GF-D8 (cell line): ENCODE results near the gene ANKRD17.
A peak's percentile ranks its signal among the peaks of the same experiment; 100 is the strongest.
"Not testable (repeated sequence)": the region's sequence is repeated elsewhere in the genome, so short reads cannot be mapped to it uniquely, and the experiment has no call there.

Experiments
- DNase-seq: peaks from one replicate; lab custom pipeline; 2025; lab: John Stamatoyannopoulos, UW

Gene ANKRD17

DNA sequence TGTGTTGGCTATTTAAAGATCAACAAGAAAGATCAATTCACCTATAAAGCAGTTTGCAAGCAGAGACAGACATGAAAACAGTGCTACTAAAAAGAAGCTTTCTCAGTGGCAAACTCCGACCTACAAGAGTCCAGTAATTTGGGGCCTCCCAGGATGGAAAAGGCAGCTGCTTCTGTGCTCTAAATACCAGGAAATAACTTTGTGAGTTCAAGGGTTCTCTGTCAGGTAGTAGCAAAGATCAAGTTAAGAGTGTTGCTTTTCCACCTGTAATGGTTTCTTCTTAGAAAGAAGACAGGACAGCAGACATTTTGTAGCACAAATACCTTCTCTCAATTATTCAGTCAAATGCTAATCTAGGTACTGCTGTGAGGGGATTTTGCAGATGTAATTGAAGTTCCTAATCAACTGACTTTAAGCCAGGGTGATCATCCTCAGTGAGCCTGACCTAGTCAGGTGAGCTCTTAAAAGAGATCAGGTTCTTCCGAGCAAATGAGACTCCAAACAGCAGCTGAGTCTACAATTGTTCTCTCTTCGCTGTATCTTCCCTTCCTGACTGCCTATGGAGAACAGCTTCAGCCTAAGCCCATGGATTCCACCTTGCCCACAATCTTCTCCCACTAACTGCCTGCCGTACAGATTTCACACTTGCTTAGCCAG is 13.5 kb downstream of the ANKRD17 start:
- no peak for DNase-seq

DNA sequence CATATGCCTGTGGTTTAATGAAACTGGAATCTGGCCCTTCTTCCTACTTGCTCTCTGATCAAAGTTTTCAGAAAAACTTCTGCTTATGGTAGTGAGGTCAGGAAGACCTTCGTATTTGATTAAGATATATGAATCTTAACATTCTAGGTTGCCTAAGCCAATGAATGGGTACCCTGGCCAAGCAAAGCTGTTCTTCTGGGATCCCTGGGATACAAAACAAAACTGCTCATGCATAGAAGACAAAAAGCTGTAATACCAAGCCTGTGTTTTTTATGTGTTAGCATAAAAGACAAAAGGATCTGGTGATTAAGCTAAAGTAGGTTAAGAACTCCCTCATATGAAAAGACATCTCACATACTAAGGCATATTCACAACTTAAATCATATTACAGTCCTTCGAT is 21.6 kb downstream of the ANKRD17 start:
- DNase-seq: no peak

DNA sequence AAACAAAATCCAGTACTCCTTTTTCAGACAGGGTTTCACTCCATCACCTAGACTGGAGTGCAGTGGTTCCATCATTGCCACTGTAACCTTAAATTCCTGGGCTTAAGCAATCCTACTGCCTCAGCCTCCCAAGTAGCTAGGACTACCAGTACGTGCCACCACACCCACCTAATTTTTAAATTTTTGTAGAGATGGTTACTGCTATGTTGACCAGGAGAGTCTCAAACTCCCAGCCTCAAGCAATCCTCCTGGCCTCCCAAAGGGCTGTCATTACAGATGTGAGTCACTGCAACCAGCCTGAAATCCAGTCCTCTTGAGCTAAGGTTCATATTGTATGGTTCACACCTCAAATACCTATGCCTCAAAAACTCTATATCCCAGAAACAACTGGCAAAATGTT is 22.4 kb downstream of the ANKRD17 start:
- DNase-seq: no peak

DNA sequence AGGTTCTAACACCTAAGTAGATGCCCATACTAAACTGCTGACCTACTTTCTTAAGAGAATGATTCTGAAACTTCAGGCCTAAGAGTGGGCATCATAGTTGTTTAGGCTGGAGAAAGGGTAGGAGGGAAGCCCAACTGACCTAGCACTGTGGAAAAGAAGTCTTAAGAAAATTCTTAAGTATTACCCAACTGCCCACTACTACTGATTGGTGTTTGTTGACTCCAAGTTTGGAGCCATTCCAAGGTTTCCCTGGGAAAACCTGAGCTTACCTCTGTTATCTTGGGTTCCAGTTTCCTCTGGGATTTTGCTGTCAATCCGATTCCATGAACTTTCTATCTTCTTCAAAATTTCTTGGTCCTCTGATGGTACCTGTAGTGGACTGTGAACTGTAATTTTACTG is 23.9 kb downstream of the ANKRD17 start:
- DNase-seq: no peak

DNA sequence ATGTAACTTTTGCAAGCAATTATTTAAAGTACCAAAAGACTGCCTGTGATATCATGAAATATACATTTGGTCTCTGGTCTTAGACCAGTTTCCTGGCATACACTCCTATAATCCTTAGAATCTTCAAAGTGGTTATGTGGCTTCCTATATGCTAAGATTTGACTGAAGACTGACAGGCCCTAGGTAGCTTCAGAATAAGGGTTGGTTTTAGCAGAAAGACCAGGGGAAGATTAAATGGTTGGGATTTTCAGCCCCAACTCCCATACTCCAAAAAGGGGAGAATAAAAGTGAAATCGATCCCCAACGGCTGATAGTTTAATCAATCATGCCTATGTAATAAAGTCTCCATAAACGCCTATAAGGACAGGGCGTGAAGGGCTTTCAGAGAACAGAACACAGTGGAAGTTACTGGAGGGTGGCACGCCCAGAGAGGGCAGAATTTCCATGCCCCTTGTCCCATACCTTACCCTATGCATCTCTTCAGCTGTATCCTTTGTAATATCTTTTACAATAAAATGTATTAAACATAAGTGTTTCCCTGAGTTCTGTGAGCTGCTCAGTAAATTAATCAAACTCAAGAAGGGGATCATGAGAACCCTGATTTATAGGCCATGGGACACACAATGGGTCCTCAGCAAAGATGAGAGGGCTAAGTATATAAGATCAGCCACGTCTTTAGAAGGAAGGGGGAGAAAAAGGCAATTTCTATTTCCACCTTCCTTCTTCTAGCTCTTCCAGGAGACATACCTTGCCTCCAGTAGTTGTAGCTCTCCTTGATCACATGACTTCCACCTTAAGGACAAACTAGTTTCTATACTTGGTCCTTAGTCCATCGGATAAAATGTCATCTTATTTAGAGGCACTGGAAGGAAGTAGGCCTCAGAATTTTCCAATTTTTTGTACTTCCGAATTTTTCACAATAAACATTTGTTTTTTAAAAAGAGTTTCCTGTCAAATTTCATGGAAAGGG is 26.8 kb downstream of the ANKRD17 start:
- no peak for DNase-seq

DNA sequence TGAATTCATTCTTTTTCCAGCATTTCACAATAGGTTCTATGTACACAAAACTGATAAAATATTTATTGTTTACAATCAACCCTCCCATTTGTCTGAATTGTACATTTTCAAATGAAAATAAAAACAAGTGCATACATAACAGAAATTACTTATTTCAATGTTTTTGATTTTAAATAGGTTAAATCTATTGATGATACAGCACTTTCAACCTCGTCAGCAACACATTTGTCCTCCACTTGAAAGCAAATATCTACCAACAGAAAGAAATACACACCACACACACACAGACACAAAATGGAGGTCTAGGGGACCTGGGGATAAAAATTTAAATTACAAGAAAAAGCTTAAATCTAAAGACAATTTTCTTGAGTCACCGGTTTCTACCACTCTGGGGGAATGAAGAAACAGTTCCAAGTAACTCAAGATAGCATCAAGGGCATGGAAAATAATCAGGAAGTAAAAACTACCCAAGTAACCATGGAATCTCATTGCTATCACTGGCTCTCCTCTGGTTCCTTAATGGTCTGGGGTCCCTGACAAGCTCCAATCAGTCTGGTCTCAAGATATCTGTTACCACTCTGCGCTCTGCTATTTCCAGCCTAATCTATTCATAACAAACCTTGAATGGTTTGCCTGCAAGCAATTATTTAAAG is 27.6 kb downstream of the ANKRD17 start:
- peak; percentile 34 for DNase-seq

DNA sequence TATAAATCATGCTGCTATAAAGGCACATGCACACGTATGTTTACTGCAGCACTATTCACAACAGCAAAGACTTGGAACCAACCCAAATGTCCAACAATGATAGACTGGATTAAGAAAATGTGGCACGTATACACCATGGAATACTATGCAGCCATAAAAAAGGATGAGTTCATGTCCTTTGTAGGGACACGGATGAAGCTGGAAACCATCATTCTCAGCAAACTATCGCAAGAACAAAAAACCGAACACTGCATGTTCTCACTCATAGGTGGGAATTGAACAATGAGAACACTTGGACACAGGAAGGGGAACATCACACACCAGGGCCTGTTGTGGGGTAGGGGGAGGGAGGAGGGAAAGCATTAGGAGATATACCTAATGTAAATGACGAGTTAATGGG is 29.8 kb downstream of the ANKRD17 start:
- not testable (repeated sequence) for DNase-seq

DNA sequence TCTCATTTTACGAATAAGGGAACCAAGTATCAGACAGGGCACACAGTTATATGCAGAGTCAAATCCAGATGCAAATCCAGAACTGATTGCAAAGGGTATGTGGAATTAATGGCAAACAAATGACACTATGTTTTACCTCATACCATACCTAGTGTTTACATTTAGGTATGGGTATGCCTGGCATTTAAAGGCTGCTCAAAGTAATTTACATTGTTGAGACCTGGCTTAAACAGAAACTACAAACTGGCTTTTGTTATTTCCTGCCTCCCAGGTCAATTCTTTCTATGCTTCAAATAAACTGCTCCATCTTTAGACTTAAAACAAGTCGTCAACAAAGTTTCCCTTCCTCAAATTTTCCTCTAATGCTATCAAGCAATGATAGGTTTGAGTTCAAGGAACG is 33.7 kb downstream of the ANKRD17 start:
- no peak for DNase-seq

DNA sequence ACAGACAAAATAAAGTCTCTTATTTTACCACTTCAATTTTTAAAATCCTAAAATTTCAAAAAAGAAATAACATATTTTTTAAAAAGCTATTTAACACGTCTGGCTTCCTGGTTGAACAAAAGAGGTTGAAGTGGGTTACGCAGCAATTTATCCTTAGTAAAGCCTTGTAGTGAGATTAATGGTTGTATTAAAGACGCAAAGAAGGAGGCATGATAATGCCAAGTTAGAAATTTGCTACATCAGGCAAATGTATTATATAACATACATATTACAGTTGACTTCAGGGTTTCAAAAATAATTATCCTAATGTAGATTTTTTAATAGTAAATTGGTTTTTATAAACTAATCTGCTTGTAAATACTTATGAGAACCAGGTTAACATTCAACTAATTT is 35.3 kb downstream of the ANKRD17 start:
- no peak for DNase-seq

DNA sequence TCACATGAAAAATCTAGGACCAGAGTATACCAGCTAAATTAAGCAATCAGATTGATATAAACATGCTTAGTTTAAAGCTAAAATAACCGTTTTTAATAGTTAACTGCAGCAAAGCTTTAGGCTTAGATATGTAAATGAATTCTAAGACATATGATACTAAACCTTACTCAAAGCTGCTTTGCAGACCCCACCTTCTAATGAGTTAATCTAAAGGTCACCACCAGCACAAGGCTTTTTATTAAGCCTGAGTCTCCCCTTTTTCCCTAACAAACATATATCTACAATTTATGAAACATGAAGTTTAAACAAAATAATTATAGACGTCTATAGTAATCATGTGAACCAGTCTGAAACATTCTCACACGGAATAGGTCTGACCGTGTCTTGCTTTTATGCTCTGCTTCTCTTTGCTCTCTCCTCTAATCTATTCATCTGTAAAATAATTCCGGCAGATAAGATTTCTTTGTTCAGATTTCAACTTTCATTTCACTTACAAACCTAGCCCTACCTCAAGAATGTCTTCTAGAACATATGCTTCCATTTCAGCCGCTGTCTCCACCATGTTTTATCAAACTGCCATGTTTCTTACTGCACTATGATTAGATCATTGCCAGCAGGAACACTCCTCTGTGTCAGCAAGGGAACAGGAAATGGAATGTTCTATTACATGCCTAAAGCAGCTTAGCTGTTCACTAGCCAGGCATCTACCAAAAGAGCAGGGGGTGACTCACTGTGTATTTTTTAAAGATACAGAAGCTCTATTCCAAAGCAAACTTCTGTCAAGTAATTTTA is 35.9 kb downstream of the ANKRD17 start:
- DNase-seq: peak; percentile 89

DNA sequence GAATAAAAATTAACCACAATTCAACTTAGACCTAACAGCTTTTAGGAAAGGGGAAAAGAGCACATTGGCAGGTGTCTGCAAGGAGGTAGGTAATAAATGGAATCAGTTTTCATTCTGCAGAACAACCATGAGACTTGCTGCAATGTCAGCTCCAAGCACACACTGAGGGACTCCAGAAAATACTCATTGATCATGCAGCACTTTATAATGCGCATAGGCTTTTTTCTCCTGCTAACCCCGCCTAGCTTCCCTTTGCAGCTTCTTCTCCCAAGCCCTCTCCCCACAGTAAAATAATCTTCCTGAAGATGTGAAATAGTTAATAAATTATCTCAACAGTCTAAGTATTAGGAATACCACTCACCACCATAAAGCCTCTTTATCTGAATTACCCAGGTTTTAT is 36.9 kb downstream of the ANKRD17 start:
- DNase-seq: no peak

DNA sequence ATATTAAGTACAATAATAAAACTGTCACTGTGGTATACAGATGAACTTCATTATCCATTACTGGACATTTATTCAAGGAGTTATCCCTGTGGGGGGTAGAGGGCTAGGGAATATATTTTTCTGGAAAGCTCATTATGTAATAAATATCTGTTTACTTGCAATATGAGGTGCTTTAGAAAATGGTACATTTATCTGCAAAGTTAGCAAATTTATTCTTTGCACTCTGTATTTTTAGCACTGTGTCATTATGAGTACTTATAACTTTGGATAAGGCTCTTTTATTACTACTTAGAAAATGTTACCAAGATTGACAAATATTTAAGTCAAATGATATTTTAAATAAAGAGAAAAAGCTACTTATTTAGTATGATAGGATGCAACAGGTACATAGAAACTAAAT is 37.8 kb downstream of the ANKRD17 start:
- no peak for DNase-seq

DNA sequence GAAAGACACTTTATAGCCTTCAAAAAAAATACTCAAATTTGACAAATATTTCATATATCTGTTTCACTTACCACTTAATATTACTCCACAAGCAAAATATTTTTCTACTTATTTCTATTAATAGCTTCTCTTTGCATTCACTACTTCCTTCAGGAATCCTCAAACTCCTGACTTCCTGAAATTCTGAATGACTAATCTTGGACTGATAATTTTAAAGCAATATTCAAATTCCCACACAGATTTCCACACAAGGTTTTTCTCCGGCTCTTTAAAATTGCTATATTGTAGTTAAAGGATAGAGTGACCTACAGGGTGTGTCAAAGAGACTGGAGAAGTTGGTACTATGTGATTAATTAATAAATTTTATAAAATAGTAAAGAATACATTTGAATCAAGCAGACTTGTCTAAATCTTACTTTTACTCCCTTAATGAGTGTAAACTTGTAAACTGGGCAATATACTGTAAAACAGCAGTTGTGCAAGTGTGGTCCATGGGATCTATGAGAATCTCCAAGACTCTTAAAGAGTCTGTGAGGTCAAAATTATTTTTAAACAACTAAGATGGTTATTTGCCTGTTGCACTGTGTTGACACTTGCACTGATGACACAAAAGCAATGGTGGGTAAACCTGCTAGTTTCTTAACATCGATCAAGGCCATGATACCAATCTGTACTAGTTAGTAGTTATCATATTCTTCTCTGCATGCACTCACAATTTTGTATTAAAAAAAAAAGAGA is 44.5 kb downstream of the ANKRD17 start:
- DNase-seq: no peak

DNA sequence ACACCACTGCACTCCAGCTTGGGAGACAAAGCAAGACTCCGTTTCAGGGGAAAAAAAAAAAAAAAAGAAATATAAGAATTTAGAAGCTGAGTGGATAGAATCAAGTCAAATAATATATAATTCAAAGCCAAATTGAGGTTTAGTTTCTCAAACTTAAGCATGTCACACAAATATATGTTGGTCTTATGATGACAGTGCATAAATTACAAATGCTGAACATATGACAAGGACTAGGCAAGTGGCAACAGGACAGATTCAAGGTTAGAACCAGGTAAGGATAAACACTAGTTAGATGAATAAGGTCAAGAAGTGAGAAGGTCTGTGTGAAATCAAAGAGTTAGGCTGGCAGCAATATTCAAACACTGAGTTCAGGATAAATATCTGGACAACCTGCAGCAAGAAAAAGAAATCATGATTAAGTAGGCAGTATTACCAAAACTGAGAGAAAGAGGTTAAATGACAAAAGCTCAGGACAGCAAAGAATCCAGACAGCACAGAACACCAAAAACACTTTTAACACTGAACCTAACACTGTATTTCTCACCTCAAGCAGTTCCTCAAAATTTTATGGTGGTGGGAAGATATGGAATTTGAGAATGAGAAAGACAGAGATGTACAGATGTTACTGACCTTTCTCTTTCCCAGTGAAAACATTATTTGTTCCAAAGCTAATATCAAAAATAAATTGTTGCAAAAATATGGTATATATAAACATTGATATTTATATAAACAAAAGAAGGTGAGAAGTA is 45.4 kb downstream of the ANKRD17 start:
- DNase-seq: no peak

DNA sequence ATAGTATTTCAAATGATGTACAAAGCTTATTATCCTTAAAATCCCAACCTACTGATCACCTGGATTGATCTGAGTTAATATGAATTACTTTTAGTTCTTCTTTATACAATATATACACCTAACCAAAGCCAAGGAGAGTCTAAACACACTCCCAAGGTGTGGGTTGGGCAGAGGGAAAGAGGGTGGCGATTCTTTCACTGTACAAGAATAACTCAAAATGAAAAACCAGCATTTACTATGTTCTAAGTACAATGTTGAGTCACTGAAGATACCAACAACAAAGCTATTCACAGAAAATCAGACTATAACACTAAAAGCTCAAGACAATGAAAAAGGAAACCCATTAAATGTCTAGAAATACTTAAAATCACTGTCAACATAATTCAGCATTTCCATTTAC is 46.6 kb downstream of the ANKRD17 start:
- DNase-seq: no peak

DNA sequence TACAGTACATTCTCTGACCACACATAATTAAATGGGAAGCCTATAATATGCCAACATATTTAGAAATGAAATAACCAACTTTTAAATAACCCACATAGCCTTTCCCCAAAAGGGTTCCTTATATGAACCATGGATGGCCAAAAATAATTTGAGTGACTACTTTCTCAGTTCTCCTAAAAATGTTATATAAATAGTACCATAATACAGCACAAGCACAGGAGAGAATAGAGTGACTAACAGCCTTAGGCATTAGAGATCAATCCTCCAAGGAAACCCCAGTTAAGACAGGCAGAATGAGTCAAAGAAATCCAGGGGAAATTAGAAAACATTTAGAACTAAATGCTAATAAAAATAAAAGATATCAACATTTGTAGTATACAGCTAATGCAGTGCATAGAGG is 50.2 kb downstream of the ANKRD17 start:
- no peak for DNase-seq

DNA sequence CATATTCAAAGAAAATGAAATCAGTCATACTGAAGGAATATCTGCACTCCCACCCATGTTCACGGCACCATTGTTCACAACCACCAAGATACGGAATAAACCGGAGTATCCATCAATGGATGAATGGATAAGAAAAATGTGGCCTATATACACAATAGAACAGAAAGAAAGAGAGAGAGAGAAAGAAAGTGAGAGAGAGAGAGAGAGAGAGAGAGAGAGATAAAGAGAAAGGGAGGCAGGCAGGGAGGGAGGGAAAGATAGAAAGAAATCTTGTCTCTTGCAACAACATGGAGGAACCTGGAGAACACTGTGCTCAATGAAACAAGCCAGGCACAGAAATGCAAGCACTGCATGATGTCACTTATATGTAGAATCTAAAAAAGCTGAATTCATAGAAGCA is 52.4 kb downstream of the ANKRD17 start:
- DNase-seq: no peak

DNA sequence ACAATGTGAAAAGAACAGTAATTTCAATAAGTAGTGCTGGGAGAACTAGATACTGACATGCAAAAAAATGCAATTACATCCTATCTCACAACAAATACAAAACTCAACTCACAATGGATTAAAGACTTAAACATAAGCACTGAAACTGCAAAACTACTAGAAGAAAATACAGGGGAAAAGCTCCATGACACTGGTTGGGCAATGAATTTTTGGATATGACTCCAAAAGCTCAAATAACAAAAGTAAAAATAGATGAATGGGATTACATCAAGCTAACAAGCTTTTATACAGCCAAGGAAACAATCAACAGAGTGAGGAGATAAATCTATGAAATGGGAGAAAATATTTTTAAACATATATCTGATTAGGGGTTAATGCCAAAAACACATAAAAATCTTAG is 53.1 kb downstream of the ANKRD17 start:
- DNase-seq: no peak

DNA sequence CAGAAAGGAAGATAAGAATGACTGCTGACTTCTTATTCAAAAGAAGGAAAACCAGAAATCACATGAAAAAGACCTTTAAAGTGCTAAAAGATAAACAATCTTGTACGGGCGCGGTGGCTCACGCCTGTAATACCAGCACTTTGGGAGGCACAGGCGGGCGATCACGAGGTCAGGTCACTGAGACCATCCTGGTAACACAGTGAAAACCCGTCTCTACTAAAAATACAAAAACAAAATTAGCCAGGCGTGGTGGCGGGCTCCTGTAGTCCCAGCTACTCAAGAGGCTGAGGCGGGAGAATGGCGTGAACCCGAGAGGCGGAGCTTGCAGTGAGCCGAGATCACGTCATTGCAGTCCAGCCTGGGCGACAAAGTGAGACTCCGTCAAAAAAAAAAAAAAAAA is 54.6 kb downstream of the ANKRD17 start:
- DNase-seq: not testable (repeated sequence)

DNA sequence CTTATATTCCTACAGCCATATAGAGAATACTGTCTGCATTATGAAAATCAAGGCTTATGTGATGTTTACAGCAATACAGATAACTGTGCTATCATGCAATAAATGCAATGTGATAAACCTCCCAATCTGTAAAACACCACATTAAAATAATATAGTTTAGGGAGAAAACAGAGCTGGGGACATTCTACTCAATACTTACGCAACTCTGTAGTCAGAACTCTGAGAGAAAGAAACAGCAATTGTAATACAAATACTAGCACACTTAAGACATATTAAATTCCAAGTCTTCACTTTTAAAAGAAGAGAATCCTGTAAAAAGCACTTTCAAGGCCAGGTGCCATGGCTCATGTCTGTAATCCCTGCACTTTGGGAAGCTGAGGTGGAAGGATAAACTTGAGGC is 61.4 kb downstream of the ANKRD17 start:
- no peak for DNase-seq

DNA sequence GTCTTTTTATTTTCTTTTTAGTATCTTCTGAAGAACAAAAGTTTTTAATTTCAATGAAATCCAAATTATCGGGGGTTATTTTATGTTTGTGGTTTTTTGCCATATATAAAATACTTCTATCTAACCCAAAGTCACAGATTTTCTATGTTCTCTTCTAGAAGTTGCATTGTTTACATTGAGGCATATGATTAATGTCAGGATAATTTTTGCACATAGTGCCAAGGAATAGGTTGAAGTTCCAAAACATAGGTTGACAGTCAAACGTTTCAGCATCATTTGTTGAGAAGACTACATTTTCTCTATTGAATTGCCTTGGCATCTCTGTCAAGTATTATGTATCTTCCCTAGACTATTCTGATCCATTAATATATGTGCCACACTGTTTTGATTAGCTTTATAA is 64.5 kb downstream of the ANKRD17 start:
- no peak for DNase-seq
